Measurements from ENCODE around the gene ATP6V1G2.

- TF ChIP-seq POLR2A (IDR thresholded peaks at IDR 0.05) (peak in 2 of 4 donors; percentile 44 to 57), CTCF (IDR thresholded peaks at IDR 0.05) (peak in 2 of 6 experiments; percentile 13 to 19)
Observed at GRCh38 chr6:31497531-31498476, 48.6 kb downstream of the ATP6V1G2 start, which contains the start of gene MICB.
